DND-41 (cell line): ENCODE measurements around the gene CMTM7.

Source experiments
- CTCF ChIP-seq: IDR thresholded peaks from 2 replicates; pipeline ENCODE4 v1.5.1; 2012; ENCODE audit warnings: borderline replicate concordance, low read length, moderate library complexity, mild to moderate bottlenecking; ENCODE audit not compliant: poor library complexity, severe bottlenecking; ENCODE audit errors: extremely low read depth
- EZH2 ChIP-seq: IDR thresholded peaks from 3 replicates; pipeline ENCODE4 v1.6.1; 2012; ENCODE audit warnings: borderline replicate concordance, low read depth, mild to moderate bottlenecking, moderate library complexity, low read length, inconsistent platforms; ENCODE audit not compliant: severe bottlenecking

GRCh38 chr3:32353351-32353750, 38.3 kb upstream of the CMTM7 start:
- TF ChIP-seq CTCF = no peak
- no peak for TF ChIP-seq EZH2
